Jurkat, Clone E6-1 (cell line): ENCODE measurements around the gene RAD52.
"Not testable (repeated sequence)": the region's sequence is repeated elsewhere in the genome, so short reads cannot be mapped to it uniquely, and the experiment has no call there.

Experiments used
- DNase-seq: peaks from one replicate; pipeline ENCODE4 v3.0.0-alpha.2; 2011; ENCODE audit warnings: low read depth, low spot score
- H3K4me3 ChIP-seq: 2 replicates; pipeline ENCODE4 v1.5.1; 2011; ENCODE audit warnings: mild to moderate bottlenecking, low read length, control low read depth, moderate library complexity

RAD52 gene

GRCh38 chr12:971991-972390 lies 22.5 kb upstream of the RAD52 start:
- no peak overlapping the region for H3K4me3 ChIP-seq
- DNase-seq = no peak

GRCh38 chr12:969821-970220 lies 20.3 kb upstream of the RAD52 start:
- H3K4me3 ChIP-seq = no peak overlapping the region
- DNase-seq = no peak

- H3K4me3 ChIP-seq = no peak overlapping the region
- no peak for DNase-seq
These were observed 19.1 kb upstream of the RAD52 start for GRCh38 chr12:968545-968944.

GRCh38 chr12:967641-968040 lies 18.1 kb upstream of the RAD52 start:
- H3K4me3 ChIP-seq = no peak overlapping the region
- no peak for DNase-seq

GRCh38 chr12:966724-967123 lies 17.2 kb upstream of the RAD52 start:
- no peak for DNase-seq
- no peak overlapping the region for H3K4me3 ChIP-seq

GRCh38 chr12:958588-959123 lies 9.2 kb upstream of the RAD52 start:
- H3K4me3 ChIP-seq = no peak overlapping the region
- no peak for DNase-seq

- no peak overlapping the region for H3K4me3 ChIP-seq
- no peak for DNase-seq
These were observed 6.4 kb upstream of the RAD52 start for GRCh38 chr12:955939-956338.

- H3K4me3 ChIP-seq = no peak overlapping the region
- DNase-seq = no peak
These were observed 5.2 kb upstream of the RAD52 start for GRCh38 chr12:954741-955140.

GRCh38 chr12:953776-954175 lies 4.3 kb upstream of the RAD52 start:
- DNase-seq = no peak
- no peak overlapping the region for H3K4me3 ChIP-seq

GRCh38 chr12:951176-951575 lies 1.7 kb upstream of the RAD52 start:
- H3K4me3 ChIP-seq = no peak overlapping the region
- DNase-seq = no peak

GRCh38 chr12:948238-948637 lies 1.3 kb downstream of the RAD52 start:
- H3K4me3 ChIP-seq = peak overlapping the region; percentile 73
- DNase-seq = no peak

- H3K4me3 ChIP-seq = no peak overlapping the region
- DNase-seq = no peak
These were observed 2.9 kb downstream of the RAD52 start for GRCh38 chr12:946631-947030.

GRCh38 chr12:946212-946611 lies 3.3 kb downstream of the RAD52 start:
- no peak overlapping the region for H3K4me3 ChIP-seq
- DNase-seq = no peak

- no peak overlapping the region for H3K4me3 ChIP-seq
These were observed 5.3 kb downstream of the RAD52 start for GRCh38 chr12:944211-944610.

GRCh38 chr12:943051-943450 lies 6.4 kb downstream of the RAD52 start:
- H3K4me3 ChIP-seq = no peak overlapping the region
- no peak for DNase-seq

More at GRCh38 chr12:944211-944610, 5.3 kb downstream of the RAD52 start:
- no peak for DNase-seq

- DNase-seq = no peak
- H3K4me3 ChIP-seq = no peak overlapping the region
These were observed 10.7 kb downstream of the RAD52 start for GRCh38 chr12:938810-939209.

- H3K4me3 ChIP-seq = no peak overlapping the region
- DNase-seq = no peak
These were observed 12.8 kb downstream of the RAD52 start for GRCh38 chr12:936377-937345.

GRCh38 chr12:935891-936290 lies 13.6 kb downstream of the RAD52 start:
- not testable (repeated sequence) for H3K4me3 ChIP-seq, DNase-seq

GRCh38 chr12:931591-931990 lies 17.9 kb downstream of the RAD52 start:
- no peak for DNase-seq
- H3K4me3 ChIP-seq = no peak overlapping the region

GRCh38 chr12:931060-931459 lies 18.4 kb downstream of the RAD52 start:
- H3K4me3 ChIP-seq = no peak overlapping the region
- no peak for DNase-seq

GRCh38 chr12:926641-927040 lies 22.9 kb downstream of the RAD52 start:
- H3K4me3 ChIP-seq = no peak overlapping the region
- no peak for DNase-seq
